GM23338 (cell line): ENCODE results near the gene TRMT44.

Source experiments
- CTCF ChIP-seq, 2 experiments: fragments of 200-600 bp in 1 of 2; sonication (generic) in 1 of 2; conservative IDR thresholded peaks; 2 replicates each; pipeline versions ENCODE4 v1.5.1 to v1.6.1; 2016 to 2017; ENCODE audit warnings: antibody characterized with exemption in 2 of 2, low read depth in 2 of 2, mild to moderate bottlenecking in 2 of 2, moderate library complexity in 1 of 2
- EZH2 ChIP-seq: fragments of 200-600 bp; sonication (generic); IDR thresholded peaks from one replicate; pipeline ENCODE4 v1.8.0; 2017; ENCODE audit warnings: antibody characterized with exemption, mild to moderate bottlenecking, low read depth; ENCODE audit not compliant: unreplicated experiment
- EZH2phosphoT487 ChIP-seq: fragments of 200-600 bp; sonication (generic); IDR thresholded peaks from one replicate; pipeline ENCODE4 v1.8.1; 2018; ENCODE audit warnings: antibody characterized with exemption; ENCODE audit not compliant: unreplicated experiment
- NANOG ChIP-seq: IDR thresholded peaks from 2 replicates; pipeline ENCODE4 v1.6.1; 2016; ENCODE audit warnings: antibody characterized with exemption, borderline replicate concordance
- POLR2AphosphoS5 ChIP-seq: IDR thresholded peaks from 2 replicates; pipeline ENCODE4 v1.6.1; 2016; ENCODE audit warnings: antibody characterized with exemption, low read depth
- REST ChIP-seq: IDR thresholded peaks from one replicate; pipeline ENCODE4 v1.6.1; 2018; ENCODE audit warnings: antibody characterized with exemption; ENCODE audit not compliant: unreplicated experiment

- TF ChIP-seq CTCF (conservative IDR thresholded peaks at IDR 0.05; ENCODE audit: low read depth in 2 of 2): no peak
- no peak for TF ChIP-seq EZH2phosphoT487
- TF ChIP-seq EZH2: no peak
- no peak for TF ChIP-seq NANOG
- TF ChIP-seq REST: no peak
- TF ChIP-seq POLR2AphosphoS5: no peak
These were observed 26.4 kb downstream of the TRMT44 start for GRCh38 chr4:8467016-8467415.
